ENCODE data around the gene ARFIP1.

DNA sequence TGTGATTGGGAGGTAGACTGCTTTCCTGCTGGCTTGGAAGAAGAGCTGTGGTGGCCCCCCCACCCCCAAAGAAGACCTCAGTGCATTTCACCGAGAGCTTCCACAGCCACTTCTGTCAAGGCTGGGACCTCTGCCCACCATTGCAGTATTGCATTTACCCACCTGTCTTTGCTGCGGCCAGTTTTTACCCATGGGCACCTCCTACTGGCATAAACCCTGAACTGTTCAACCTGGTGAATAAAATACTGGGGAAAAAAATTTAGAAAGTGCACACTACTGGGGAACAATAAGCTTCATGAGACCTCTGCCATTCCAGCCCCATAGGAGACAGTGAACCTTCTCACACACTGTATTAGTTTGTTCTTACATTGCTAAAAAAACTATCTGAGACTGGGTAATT, 40.3 kb downstream of the ARFIP1 start:
- no peak for TF ChIP-seq GLI2 (tag by site-specific recombination; IDR thresholded peaks at IDR 0.05; ENCODE audit: borderline replicate concordance, low read depth)
- TF ChIP-seq, protein P1, sequence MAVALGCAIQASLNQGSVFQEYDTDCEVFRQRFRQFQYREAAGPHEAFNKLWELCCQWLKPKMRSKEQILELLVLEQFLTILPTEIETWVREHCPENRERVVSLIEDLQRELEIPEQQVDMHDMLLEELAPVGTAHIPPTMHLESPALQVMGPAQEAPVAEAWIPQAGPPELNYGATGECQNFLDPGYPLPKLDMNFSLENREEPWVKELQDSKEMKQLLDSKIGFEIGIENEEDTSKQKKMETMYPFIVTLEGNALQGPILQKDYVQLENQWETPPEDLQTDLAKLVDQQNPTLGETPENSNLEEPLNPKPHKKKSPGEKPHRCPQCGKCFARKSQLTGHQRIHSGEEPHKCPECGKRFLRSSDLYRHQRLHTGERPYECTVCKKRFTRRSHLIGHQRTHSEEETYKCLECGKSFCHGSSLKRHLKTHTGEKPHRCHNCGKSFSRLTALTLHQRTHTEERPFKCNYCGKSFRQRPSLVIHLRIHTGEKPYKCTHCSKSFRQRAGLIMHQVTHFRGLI (tag by site-specific recombination; IDR thresholded peaks at IDR 0.05): no peak
- no peak for TF ChIP-seq ZNF549 (tag by site-specific recombination; IDR thresholded peaks at IDR 0.05)
- TF ChIP-seq, protein P2, sequence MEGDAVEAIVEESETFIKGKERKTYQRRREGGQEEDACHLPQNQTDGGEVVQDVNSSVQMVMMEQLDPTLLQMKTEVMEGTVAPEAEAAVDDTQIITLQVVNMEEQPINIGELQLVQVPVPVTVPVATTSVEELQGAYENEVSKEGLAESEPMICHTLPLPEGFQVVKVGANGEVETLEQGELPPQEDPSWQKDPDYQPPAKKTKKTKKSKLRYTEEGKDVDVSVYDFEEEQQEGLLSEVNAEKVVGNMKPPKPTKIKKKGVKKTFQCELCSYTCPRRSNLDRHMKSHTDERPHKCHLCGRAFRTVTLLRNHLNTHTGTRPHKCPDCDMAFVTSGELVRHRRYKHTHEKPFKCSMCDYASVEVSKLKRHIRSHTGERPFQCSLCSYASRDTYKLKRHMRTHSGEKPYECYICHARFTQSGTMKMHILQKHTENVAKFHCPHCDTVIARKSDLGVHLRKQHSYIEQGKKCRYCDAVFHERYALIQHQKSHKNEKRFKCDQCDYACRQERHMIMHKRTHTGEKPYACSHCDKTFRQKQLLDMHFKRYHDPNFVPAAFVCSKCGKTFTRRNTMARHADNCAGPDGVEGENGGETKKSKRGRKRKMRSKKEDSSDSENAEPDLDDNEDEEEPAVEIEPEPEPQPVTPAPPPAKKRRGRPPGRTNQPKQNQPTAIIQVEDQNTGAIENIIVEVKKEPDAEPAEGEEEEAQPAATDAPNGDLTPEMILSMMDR (tag by site-specific recombination; IDR thresholded peaks at IDR 0.05): no peak
- TF ChIP-seq, protein P3, sequence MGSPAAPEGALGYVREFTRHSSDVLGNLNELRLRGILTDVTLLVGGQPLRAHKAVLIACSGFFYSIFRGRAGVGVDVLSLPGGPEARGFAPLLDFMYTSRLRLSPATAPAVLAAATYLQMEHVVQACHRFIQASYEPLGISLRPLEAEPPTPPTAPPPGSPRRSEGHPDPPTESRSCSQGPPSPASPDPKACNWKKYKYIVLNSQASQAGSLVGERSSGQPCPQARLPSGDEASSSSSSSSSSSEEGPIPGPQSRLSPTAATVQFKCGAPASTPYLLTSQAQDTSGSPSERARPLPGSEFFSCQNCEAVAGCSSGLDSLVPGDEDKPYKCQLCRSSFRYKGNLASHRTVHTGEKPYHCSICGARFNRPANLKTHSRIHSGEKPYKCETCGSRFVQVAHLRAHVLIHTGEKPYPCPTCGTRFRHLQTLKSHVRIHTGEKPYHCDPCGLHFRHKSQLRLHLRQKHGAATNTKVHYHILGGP (tag by site-specific recombination; IDR thresholded peaks at IDR 0.05): no peak
- TF ChIP-seq ZFHX2 (tag by site-specific recombination; conservative IDR thresholded peaks at IDR 0.05): no peak
- no peak for TF ChIP-seq ZNF677 (tag by site-specific recombination; IDR thresholded peaks at IDR 0.05)
- TF ChIP-seq ZNF561 (tag by site-specific recombination; IDR thresholded peaks at IDR 0.05; ENCODE audit: borderline replicate concordance): no peak
- TF ChIP-seq ZNF394 (tag by site-specific recombination; IDR thresholded peaks at IDR 0.05; ENCODE audit: borderline replicate concordance): no peak
- no peak for TF ChIP-seq HOXA7 (CRISPR knock-in tag; IDR thresholded peaks at IDR 0.05; ENCODE audit: borderline replicate concordance)
